HTR-8/SVneo (cell line): ENCODE results near the gene HPSE2.
"Not testable (repeated sequence)": the region's sequence is repeated elsewhere in the genome, so short reads cannot be mapped to it uniquely, and the experiment has no call there.

Source experiments
- DNase-seq: peaks from one replicate; pipeline ENCODE4 v3.0.0; 2011; ENCODE audit warnings: low spot score, mixed read lengths; ENCODE audit not compliant: insufficient read length
- FAIRE-seq: peaks from 2 replicates; lab custom pipeline; 2011; peaks lifted over from hg19 to GRCh38; lab: Jason Lieb, UNC

The HPSE2 gene

GRCh38 chr10:98589007-98589406 is 646.6 kb downstream of the HPSE2 start:
- no peak for FAIRE-seq
- no peak for DNase-seq

DNA sequence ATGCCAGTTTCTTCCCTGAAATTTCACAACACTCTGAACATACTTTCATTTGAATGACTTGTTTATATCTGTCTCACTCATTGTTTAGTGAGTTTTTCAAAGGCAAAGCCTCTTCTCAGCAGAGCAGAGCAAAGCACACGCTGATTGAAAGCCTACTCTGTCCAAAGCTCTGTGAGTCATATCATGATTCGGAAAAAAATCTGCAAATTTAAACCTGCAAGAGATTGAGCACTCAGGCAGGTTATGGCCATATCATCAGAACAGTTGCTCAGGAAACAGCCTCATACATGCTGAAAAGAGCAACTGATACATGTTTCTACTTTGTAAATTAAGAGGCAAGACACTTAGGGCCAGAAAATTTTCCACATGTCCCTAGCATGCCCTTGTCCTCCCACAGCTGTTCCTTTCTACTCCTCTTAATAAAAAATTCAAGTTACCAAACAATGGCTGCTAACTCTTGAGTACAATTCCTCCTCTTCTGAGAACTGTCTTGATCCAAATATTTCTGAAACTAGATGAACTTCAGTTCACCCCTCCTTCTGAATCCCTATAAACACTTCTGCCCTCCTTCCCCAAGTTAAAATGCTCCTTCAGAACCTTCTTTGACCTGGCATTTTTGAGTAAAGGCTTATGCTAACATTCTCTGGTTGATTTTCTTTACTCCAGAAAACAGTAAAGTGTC is 648.4 kb downstream of the HPSE2 start:
- DNase-seq = no peak
- no peak for FAIRE-seq

GRCh38 chr10:98586096-98586495 is 649.6 kb downstream of the HPSE2 start:
- FAIRE-seq (no peak), DNase-seq (no peak)

DNA sequence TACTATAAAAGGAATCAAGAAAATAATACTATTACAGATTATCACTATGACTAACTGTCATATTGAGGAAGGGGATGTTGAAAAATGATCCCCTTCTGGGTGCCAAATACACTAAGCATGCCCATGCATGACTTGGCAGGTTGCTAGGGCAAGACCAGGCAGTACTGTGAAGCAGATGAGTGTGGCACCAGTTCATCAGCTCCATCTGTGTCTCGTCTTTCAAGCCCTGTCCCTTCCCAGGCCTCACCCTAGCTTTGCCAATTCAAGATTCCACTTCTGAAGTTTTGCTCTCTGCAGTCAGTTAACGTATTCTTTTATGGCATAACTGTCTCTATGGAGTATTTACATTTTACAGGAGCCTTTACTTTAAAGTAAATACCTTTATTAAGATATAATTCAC is 653.3 kb downstream of the HPSE2 start:
- FAIRE-seq = no peak
- DNase-seq = no peak

- FAIRE-seq (no peak), DNase-seq (no peak)
These were observed 658.1 kb downstream of the HPSE2 start for GRCh38 chr10:98577578-98577977.

- FAIRE-seq (no peak), DNase-seq (no peak)
These were observed 658.5 kb downstream of the HPSE2 start for GRCh38 chr10:98577168-98577567.

DNA sequence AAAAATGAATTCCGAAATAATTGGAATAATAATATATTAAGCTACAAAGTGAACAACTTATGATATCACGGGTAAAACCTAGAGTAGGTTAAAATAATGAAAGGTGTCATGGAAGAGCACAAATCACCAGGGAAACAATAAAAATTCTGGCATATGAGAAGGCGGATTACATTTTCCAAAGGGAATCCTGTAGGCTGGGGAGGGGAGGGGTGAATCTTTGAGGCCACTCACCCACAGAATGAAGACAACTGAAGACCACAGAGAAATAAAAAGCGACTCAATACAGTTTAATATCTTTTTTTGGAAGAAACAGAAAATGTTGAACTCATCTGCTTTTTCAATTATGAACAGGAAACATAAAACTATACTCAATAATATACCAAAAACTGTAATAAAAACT is 659.6 kb downstream of the HPSE2 start:
- FAIRE-seq = no peak

GRCh38 chr10:98572594-98572993 is 663.1 kb downstream of the HPSE2 start:
- FAIRE-seq (no peak), DNase-seq (no peak)

More for the DNA sequence above, 659.6 kb downstream of the HPSE2 start:
- DNase-seq = no peak

GRCh38 chr10:98570834-98571233 is 664.8 kb downstream of the HPSE2 start:
- no peak for FAIRE-seq
- DNase-seq = no peak

- no peak for DNase-seq
- no peak for FAIRE-seq
These were observed 665.8 kb downstream of the HPSE2 start for GRCh38 chr10:98569853-98570252.

- DNase-seq (no peak), FAIRE-seq (no peak)
These were observed 667.1 kb downstream of the HPSE2 start for GRCh38 chr10:98568551-98568950.

DNA sequence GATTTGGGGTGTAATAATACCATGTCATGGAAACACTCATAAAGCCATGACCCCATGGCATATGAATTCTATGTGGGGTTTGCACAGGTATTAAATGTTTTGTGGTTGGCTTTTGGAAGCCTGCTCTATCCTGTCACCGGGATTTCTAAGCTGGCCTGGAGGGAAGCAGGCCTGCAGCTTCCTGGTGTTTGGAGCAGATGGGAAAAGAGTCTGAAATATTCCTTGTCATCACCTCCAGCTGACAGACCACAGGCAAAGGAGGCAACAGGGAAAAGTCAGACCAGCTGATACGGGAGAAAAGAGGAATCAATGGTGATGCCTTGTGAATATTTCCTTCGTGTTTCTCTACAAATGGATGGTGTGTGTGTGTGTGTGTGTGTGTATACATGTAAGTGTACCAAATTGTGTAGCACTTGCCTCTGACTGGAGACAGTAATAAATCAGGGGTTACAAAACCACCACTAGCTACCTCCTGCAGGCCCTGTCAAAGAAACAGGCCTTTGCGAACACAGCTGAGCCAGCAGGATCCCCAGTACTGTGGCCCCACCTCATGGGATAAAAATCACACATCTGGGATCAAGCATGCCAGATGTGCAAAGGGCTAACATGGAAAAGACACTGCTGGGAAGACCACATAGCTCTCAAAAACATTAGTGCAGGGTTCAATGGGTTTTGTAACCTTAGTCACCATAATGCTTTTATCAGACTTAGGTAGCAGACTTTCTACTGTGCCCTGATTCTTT is 668.1 kb downstream of the HPSE2 start:
- DNase-seq (no peak), FAIRE-seq (no peak)

DNA sequence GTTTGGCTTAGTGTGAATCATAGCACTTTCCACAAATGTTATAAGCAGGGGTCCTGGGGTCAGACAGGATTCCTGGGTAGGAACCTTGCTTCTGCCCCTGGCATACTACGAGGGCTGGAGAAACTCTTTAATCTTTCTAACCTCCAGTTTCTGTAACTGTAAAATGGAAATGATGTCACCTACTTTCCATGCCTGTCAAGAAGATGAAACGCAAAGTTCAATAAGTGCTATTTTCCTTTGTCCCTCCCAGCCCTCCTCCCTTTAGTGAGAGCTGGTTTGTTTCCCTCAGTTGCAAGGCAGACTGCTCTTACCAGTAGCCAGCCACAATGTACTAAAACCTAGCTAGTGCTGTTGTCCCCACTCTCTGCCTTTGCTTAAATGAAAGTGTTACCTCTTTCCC is 671.8 kb downstream of the HPSE2 start:
- no peak for DNase-seq
- FAIRE-seq = no peak

- DNase-seq (no peak), FAIRE-seq (no peak)
These were observed 675.1 kb downstream of the HPSE2 start for GRCh38 chr10:98560565-98560964.

- FAIRE-seq = no peak
- no peak for DNase-seq
These were observed 679.6 kb downstream of the HPSE2 start for GRCh38 chr10:98556061-98556460.

GRCh38 chr10:98555021-98555619 is 680.5 kb downstream of the HPSE2 start:
- DNase-seq (no peak), FAIRE-seq (no peak)

GRCh38 chr10:98541561-98541960 is 694.1 kb downstream of the HPSE2 start:
- FAIRE-seq, DNase-seq: not testable (repeated sequence)

- FAIRE-seq = no peak
- no peak for DNase-seq
These were observed 696.1 kb downstream of the HPSE2 start for GRCh38 chr10:98539578-98539977.

GRCh38 chr10:98538472-98538871 is 697.2 kb downstream of the HPSE2 start:
- FAIRE-seq = no peak

DNA sequence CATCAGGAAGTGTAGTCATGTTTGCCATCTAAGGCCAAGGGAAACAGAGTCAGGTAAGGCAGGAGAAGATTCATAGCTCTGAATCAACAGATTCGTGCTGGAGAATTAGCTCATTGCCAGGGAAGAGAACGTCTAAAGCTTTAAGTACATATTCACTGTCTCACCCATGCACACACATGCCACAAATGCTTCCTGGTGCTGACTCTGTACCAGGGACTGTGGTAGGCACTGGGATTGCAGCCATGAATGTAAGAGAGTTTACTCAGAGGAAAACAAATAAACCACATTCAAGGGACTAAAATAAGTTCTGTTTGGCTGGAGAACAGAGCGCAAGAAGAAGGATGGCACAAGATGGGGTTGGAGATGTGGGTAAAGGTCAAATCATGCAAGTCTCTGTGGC is 699.1 kb downstream of the HPSE2 start:
- DNase-seq (no peak), FAIRE-seq (no peak)

More at GRCh38 chr10:98538472-98538871, 697.2 kb downstream of the HPSE2 start:
- no peak for DNase-seq

GRCh38 chr10:98533746-98534445 is 701.8 kb downstream of the HPSE2 start:
- DNase-seq (no peak), FAIRE-seq (no peak)
